ENCODE data around the gene CHAC1.

DNA sequence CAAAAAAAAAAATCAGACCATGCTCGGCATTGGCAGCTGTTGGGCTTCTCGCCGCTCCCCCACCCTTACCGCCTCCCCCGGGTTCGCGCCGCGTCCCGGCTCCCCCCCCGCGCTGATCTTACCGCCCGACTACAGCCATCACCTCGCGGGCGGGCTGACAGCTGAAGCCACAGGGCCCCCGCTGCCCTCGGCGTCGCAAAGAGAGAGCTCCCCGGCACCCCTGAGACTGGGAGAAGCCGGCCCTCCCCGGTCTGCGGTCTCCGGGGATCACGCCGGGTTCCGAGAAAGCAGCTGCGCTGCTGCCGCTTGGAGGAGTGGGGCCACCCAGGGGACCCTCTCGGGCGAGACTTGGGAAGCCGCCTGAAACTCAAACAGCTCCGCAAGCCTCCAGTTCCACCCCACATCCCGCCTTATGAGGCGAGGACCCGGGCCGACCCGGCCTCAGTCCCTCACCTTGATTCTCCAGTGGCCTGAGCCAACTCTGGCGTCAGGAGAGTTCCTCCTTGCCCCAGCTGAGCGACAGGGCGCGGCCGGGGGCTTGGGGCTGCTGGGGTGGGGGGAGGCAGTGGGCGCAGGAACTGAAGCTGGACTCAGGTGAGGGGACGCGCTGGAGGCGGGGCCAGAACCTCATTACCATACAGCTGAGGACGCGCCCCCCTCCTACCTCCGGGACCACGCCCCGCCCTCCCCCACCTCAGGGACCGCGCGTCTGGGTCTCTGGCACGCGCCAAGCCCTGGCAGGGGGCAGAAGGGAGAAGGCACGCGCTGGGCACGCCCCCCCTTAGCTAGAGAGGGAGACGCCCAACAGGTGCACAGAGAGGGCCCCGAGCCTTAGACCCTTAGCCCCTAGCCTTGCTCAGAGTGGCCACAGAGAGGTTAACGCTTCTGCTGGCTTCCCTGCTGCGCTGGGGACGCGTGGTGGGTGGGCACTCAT, 25.1 kb upstream of the CHAC1 start:
- no peak for TF ChIP-seq YY1 (IDR thresholded peaks at IDR 0.05; ENCODE audit: insufficient read depth, insufficient read length)
- TF ChIP-seq ZNF274 (IDR thresholded peaks at IDR 0.05; ENCODE audit: low read depth, low read length), result no peak
